Endothelial cell of umbilical vein (primary cell): Measurements from ENCODE around the gene ETNK2. TPM values are rescaled to one million over a fixed set of nuclear protein-coding genes. Genes with fewer than 3 reads are reported as not detected.

Experiments used
- BruUV-seq: library from RNA; stranded (reverse); fragments of 400-500 nt; replicated peaks from 2 replicates; lab custom pipeline; 2021; lab: Mats Ljungman, UMichigan
- CTCF ChIA-PET: fragments of 300-600, 350-600 bp; sonication (Branson Sonifier 250); formaldehyde crosslinking; loops from one replicate; lab custom pipeline; 2021; ENCODE audit warnings: antibody characterized with exemption, inconsistent platforms; lab: Charles Lee
- POLR2A ChIA-PET: fragments of 300-600, 350-600 bp; sonication (Branson Sonifier 250); formaldehyde crosslinking; loops from one replicate; lab custom pipeline; 2021; ENCODE audit warnings: antibody characterized with exemption, inconsistent platforms; lab: Charles Lee
- DNase-seq: peaks from one replicate; pipeline ENCODE4 v3.0.0-alpha.2; 2011; ENCODE audit warnings: low read depth, low spot score
- FAIRE-seq: peaks from 2 replicates; lab custom pipeline; 2011; peaks lifted over from hg19 to GRCh38; lab: Jason Lieb, UNC
- H2AFZ ChIP-seq: 2 replicates; pipeline ENCODE4 v1.6.0; 2012; ENCODE audit warnings: low read depth, low read length, control low read depth, inconsistent platforms
- H3K27ac ChIP-seq: 2 replicates; pipeline ENCODE4 v1.5.1; 2011; ENCODE audit warnings: low read depth, mild to moderate bottlenecking, control low read depth, low read length, moderate library complexity; ENCODE audit not compliant: insufficient read depth
- H3K27me3 ChIP-seq, 2 experiments: 2 replicates each; pipeline versions ENCODE4 v1.6.0 to v1.6.1; 2011; ENCODE audit warnings: low read length in 2 of 2, mixed read lengths in 1 of 2; ENCODE audit not compliant: control insufficient read depth in 2 of 2, insufficient read depth in 2 of 2
- H3K36me3 ChIP-seq, 2 experiments: 2 replicates in 1 of 2; 3 replicates in 1 of 2; pipeline ENCODE4 v1.5.1; 2011; ENCODE audit warnings: low read length in 2 of 2, mild to moderate bottlenecking in 1 of 2, moderate library complexity in 1 of 2; ENCODE audit not compliant: control insufficient read depth in 2 of 2, insufficient read depth in 2 of 2; ENCODE audit errors: extremely low read depth in 1 of 2
- H3K4me1 ChIP-seq: 3 replicates; pipeline ENCODE4 v1.5.1; 2011; ENCODE audit warnings: mild to moderate bottlenecking, low read length; ENCODE audit not compliant: control insufficient read depth, insufficient read depth; ENCODE audit errors: extremely low read depth
- H3K4me2 ChIP-seq: 2 replicates; pipeline ENCODE4 v1.6.1; 2011; ENCODE audit warnings: low read length, control low read depth, mixed read lengths; ENCODE audit not compliant: insufficient read depth
- H3K4me3 ChIP-seq, 3 experiments: fragments of 200-600 bp in 1 of 3; sonication (generic), shearing (Covaris generic) in 1 of 3; replicated peaks in 1 of 3; 2 replicates each; pipeline ENCODE4 v1.5.1; 2011 to 2016; ENCODE audit warnings: control low read depth in 3 of 3, low read length in 3 of 3, mild to moderate bottlenecking in 2 of 3, inconsistent platforms in 1 of 3, low read depth in 1 of 3, moderate library complexity in 1 of 3; ENCODE audit not compliant: insufficient read depth in 1 of 3
- H3K79me2 ChIP-seq: 2 replicates; pipeline ENCODE4 v1.6.0; 2012; ENCODE audit warnings: low read length, inconsistent platforms; ENCODE audit not compliant: control insufficient read depth, insufficient read depth
- H3K9ac ChIP-seq: replicated peaks from 2 replicates; pipeline ENCODE3; 2011; ENCODE audit warnings: low read length, control low read depth; ENCODE audit not compliant: insufficient read depth; ENCODE audit errors: extremely low read depth
- H3K9me1 ChIP-seq: replicated peaks from 3 replicates; pipeline ENCODE4 v1.6.0; 2011; ENCODE audit warnings: mild to moderate bottlenecking, low read length; ENCODE audit not compliant: control insufficient read depth, insufficient read depth; ENCODE audit errors: extremely low read depth
- H3K9me3 ChIP-seq: replicated peaks from 2 replicates; pipeline ENCODE4 v1.5.1; 2012; ENCODE audit warnings: low read length, inconsistent platforms; ENCODE audit not compliant: control insufficient read depth, insufficient read depth
- H4K20me1 ChIP-seq: replicated peaks from 2 replicates; pipeline ENCODE3; 2011; ENCODE audit warnings: mild to moderate bottlenecking, low read length; ENCODE audit not compliant: control insufficient read depth, insufficient read depth; ENCODE audit errors: extremely low read depth
- FOS ChIP-seq: IDR thresholded peaks from 2 replicates; pipeline ENCODE4 v1.6.1; 2011; ENCODE audit warnings: mild to moderate bottlenecking, low read length, moderate library complexity, borderline replicate concordance; ENCODE audit not compliant: insufficient read depth
- GATA2 ChIP-seq: IDR thresholded peaks from 2 replicates; pipeline ENCODE4 v1.7.0; 2011; ENCODE audit warnings: low read depth, mild to moderate bottlenecking, moderate library complexity, mixed read lengths, low read length; ENCODE audit not compliant: insufficient read length, insufficient read depth
- JUN ChIP-seq: IDR thresholded peaks from 2 replicates; pipeline ENCODE4 v1.6.1; 2011; ENCODE audit warnings: borderline replicate concordance, low read depth; ENCODE audit not compliant: insufficient read length, insufficient read depth
- MAX ChIP-seq: IDR thresholded peaks from 2 replicates; pipeline ENCODE4 v1.6.1; 2011; ENCODE audit not compliant: insufficient read depth, insufficient read length
- MYC ChIP-seq: IDR thresholded peaks from one replicate; pipeline ENCODE4 v1.6.1; 2011; ENCODE audit warnings: mild to moderate bottlenecking, low read depth, low read length
- POLR2A ChIP-seq: IDR thresholded peaks from 2 replicates; pipeline ENCODE4 v1.6.1; 2012; ENCODE audit warnings: low read depth, mild to moderate bottlenecking, control low read depth, low read length
- dilution Hi-C: fragments of 300-500 bp; cut with MboI; formaldehyde crosslinking; loops from one replicate; pipeline ENCODE4 v1.15.0; 2019; ENCODE audit warnings: low sequenced_read_pairs; ENCODE audit not compliant: extremely low pct_ligation_motif_present
- intact Hi-C: fragments of 100-400 bp; cut with micrococcal nuclease; formaldehyde crosslinking; loops from one replicate; pipeline ENCODE4 v1.10.0; 2022
- polyA plus RNA-seq, 4 experiments: library from polyadenylated mRNA; depleted of rRNA in 3 of 4; stranded (reverse) in 3 of 4; unstranded in 1 of 4; fragments of >200 nt; gene quantifications; 2 replicates each; pipeline versions ENCODE4 v1.2.1 to v1.2.3, GENCODE V29; 2011 to 2012; ENCODE audit warnings: missing spikeins in 1 of 4
- total RNA-seq: library from RNA; stranded (reverse); gene quantifications from 2 replicates; pipeline ENCODE4 v1.2.3, GENCODE V29; 2021
- TF ChIP-seq, protein P1 (sequence below), 2 donors: IDR thresholded peaks; 1 replicate in 1 of 2; 2 replicates in 1 of 2; pipeline ENCODE4 v1.5.1; 2011; ENCODE audit warnings: low read length in 2 of 2, mild to moderate bottlenecking in 2 of 2, moderate library complexity in 2 of 2, control low read depth in 1 of 2, inconsistent platforms in 1 of 2, low read depth in 1 of 2; ENCODE audit not compliant: insufficient read depth in 1 of 2; ENCODE audit errors: extremely low read depth in 1 of 2

The ETNK2 gene
- total and polyA plus RNA-seq, 2 donors (not counting 3 experiments of a cell fraction or from before 2014, with no cell fraction given), result 13.5 to 27.5 TPM

DNA sequence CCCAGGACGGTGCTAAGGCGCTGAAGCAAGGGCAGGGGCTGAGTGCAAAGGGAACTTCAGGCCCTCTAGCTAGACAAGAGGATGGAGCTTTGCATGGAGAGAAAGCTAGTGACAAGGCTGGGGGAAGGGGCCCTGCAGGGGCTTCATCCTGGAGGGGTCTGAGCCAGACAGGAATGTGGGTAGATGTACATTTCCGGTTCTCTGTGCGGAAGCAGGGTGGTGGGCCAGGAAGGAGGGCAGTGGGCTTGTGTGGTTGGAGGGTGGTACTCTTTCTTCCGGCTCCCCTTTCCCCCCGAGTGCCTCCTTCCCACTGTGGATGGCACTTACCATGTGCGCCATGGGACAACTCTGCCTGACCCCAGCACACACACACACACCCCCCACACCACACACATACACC is 42.9 kb upstream of the ETNK2 start:
- no TSS peak for BruUV-seq
- no peaks in the 10 kb centered on the region for H3K79me2 ChIP-seq
- peaks cover 49% of the 10 kb centered on the region for H3K4me1 ChIP-seq
- no peaks in the 10 kb centered on the region for H4K20me1 ChIP-seq
- POLR2A ChIA-PET, result interaction anchor here (0.6 kb wide), 1 partner anchor 320 kb away, joined by 5 read pairs; no protein-coding TSS in a partner anchor
- no peaks in the 10 kb centered on the region for H3K27me3 ChIP-seq
- H3K4me3 ChIP-seq, result no peak overlapping the region
- no peaks in the 10 kb centered on the region for H3K9me1 ChIP-seq
- FAIRE-seq, result no peak
- no peak overlapping the region for H3K9ac ChIP-seq
- no peaks in the 10 kb centered on the region for H3K36me3 ChIP-seq
- H2AFZ ChIP-seq, result no peak overlapping the region
- no peak overlapping the region for H3K4me2 ChIP-seq
- no peak overlapping the region for H3K27ac ChIP-seq
- intact Hi-C loops, result no loop called here
- H3K9me3 ChIP-seq, result no peaks in the 10 kb centered on the region
- DNase-seq, result no peak
- CTCF ChIA-PET, result interaction anchor here (1.7 kb wide), 1 partner anchor 12 kb away, joined by 8 read pairs; no protein-coding TSS in a partner anchor
- dilution Hi-C loops, result no loop called here
- no peak for TF ChIP-seq MAX
- TF ChIP-seq, protein P1, sequence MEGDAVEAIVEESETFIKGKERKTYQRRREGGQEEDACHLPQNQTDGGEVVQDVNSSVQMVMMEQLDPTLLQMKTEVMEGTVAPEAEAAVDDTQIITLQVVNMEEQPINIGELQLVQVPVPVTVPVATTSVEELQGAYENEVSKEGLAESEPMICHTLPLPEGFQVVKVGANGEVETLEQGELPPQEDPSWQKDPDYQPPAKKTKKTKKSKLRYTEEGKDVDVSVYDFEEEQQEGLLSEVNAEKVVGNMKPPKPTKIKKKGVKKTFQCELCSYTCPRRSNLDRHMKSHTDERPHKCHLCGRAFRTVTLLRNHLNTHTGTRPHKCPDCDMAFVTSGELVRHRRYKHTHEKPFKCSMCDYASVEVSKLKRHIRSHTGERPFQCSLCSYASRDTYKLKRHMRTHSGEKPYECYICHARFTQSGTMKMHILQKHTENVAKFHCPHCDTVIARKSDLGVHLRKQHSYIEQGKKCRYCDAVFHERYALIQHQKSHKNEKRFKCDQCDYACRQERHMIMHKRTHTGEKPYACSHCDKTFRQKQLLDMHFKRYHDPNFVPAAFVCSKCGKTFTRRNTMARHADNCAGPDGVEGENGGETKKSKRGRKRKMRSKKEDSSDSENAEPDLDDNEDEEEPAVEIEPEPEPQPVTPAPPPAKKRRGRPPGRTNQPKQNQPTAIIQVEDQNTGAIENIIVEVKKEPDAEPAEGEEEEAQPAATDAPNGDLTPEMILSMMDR (IDR thresholded peaks at IDR 0.05; ENCODE audit: extremely low read depth in 1 of 2, insufficient read depth in 1 of 2, low read depth in 1 of 2, low read length in 2 of 2), result no peak
- no peak for TF ChIP-seq MYC
- no peak for TF ChIP-seq POLR2A
- no peak for TF ChIP-seq GATA2
- TF ChIP-seq JUN, result no peak
- no peak for TF ChIP-seq FOS
